Fibroblast of lung (primary cell): ENCODE measurements around the gene ANKMY1.

Experiments used
- EZH2 ChIP-seq: IDR thresholded peaks from 2 replicates; pipeline ENCODE4 v1.5.1; 2012; ENCODE audit warnings: low read length, control low read depth, mild to moderate bottlenecking; ENCODE audit errors: missing control alignments
- TF ChIP-seq, protein P1 (sequence below), 2 donors: IDR thresholded peaks in 1 of 2; conservative IDR thresholded peaks in 1 of 2; 1 replicate in 1 of 2; 2 replicates in 1 of 2; pipeline ENCODE4 v1.5.1; 2011 to 2012; ENCODE audit warnings: low read length in 2 of 2, control low read depth in 1 of 2, inconsistent platforms in 1 of 2, low read depth in 1 of 2, mild to moderate bottlenecking in 1 of 2

DNA sequence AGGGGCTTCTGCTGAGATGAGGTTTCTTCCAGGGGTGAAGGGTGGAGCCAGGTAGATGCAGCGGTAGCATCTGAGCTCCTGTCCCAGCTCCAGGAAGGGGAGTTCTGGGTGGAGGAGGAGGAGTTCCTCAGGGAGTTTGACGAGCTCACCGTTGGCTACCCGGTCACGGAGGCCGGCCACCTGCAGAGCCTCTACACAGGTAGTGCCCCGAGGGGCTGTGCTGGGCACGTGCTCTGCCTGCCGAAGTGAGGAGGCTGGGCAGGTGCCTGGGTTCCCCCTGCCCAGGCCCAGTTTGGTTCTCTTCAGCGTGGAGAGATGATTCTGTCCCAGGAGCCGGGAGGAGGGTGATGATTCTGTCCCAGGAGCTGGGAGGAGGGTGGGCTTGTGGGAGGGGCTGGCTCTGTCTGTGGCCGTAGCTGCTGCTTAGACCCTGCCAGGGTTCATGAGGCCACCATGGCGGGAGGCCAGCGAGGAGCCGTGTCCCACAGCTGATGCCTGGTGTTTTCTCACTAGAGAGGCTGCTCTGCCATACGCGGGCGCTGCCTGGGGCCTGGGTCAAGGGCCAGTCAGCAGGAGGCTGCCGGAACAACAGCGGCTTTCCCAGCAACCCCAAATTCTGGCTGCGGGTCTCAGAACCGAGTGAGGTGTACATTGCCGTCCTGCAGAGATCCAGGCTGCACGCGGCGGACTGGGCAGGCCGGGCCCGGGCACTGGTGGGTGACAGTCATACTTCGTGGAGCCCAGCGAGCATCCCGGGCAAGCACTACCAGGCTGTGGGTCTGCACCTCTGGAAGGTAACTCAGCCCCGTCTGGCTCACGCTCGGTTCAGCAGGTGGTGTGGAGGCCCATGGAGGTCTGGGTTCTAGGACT, 37.0 kb upstream of the ANKMY1 start:
- TF ChIP-seq, protein P1, sequence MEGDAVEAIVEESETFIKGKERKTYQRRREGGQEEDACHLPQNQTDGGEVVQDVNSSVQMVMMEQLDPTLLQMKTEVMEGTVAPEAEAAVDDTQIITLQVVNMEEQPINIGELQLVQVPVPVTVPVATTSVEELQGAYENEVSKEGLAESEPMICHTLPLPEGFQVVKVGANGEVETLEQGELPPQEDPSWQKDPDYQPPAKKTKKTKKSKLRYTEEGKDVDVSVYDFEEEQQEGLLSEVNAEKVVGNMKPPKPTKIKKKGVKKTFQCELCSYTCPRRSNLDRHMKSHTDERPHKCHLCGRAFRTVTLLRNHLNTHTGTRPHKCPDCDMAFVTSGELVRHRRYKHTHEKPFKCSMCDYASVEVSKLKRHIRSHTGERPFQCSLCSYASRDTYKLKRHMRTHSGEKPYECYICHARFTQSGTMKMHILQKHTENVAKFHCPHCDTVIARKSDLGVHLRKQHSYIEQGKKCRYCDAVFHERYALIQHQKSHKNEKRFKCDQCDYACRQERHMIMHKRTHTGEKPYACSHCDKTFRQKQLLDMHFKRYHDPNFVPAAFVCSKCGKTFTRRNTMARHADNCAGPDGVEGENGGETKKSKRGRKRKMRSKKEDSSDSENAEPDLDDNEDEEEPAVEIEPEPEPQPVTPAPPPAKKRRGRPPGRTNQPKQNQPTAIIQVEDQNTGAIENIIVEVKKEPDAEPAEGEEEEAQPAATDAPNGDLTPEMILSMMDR (conservative IDR thresholded peaks at IDR 0.05 in 1 of 2, IDR thresholded peaks at IDR 0.05 in 1 of 2; ENCODE audit: low read depth in 1 of 2, low read length in 2 of 2) = no peak
- TF ChIP-seq EZH2 = no peak
